ENCODE measurements around the gene PLA2G15. TPM values are rescaled to one million over a fixed set of nuclear protein-coding genes. Genes with fewer than 3 reads are reported as not detected.

Gene PLA2G15
- total and polyA plus RNA-seq, 5 donors from 2014 or later, result 7.5 to 10.3 (median 9.4) TPM

- Histone ChIP-seq H3K27ac (ENCODE audit: insufficient read depth, low read length, poor library complexity, severe bottlenecking) (peak overlapping the region; percentile 82), H3K4me3 (ENCODE audit: low read depth, low read length) (peak overlapping the region; percentile 73), H3K9me3 (ENCODE audit: control insufficient read depth in 2 of 2, low read length in 2 of 2) (no peaks in the 10 kb centered on the region), H3K27me3 (ENCODE audit: control insufficient read depth, insufficient read depth, low read length) (no peaks in the 10 kb centered on the region), H3K4me1 (ENCODE audit: control insufficient read depth, insufficient read depth, low read length, poor library complexity, severe bottlenecking) (peaks cover 84% of the 10 kb centered on the region), H3K36me3 (ENCODE audit: control insufficient read depth, insufficient read depth, low read length) (peaks cover 14% of the 10 kb centered on the region)
- H3K27ac Mint-ChIP-seq, result peak overlapping the region; percentile 93 to 98 (median 98)
- no peaks in the 10 kb centered on the region for H3K27me3 Mint-ChIP-seq
- peak overlapping the region; percentile 77 to 87 (median 81) for H3K4me3 Mint-ChIP-seq
- peak; percentile 33 to 80 (median 69) for DNase-seq
- H3K9me3 Mint-ChIP-seq, result no peaks in the 10 kb centered on the region
- H3K36me3 Mint-ChIP-seq, result peaks cover 38% of the 10 kb centered on the region
- peak; percentile 86 for ATAC-seq (ENCODE audit: low read depth in 2 of 2)
- peaks cover 28 to 78% (median 53%) of the 10 kb centered on the region in 4 donors for H3K4me1 Mint-ChIP-seq
Observed at GRCh38 chr16:68275611-68276191, 30.5 kb downstream of the PLA2G15 start.

- Histone ChIP-seq H3K27me3 (ENCODE audit: control insufficient read depth, insufficient read depth, low read length) (no peaks in the 10 kb centered on the region), H3K4me1 (ENCODE audit: control insufficient read depth, insufficient read depth, low read length, poor library complexity, severe bottlenecking) (peaks cover 84% of the 10 kb centered on the region), H3K27ac (ENCODE audit: insufficient read depth, low read length, poor library complexity, severe bottlenecking) (peak overlapping the region; percentile 82), H3K36me3 (ENCODE audit: control insufficient read depth, insufficient read depth, low read length) (peaks cover 16% of the 10 kb centered on the region), H3K9me3 (ENCODE audit: control insufficient read depth in 2 of 2, low read length in 2 of 2) (no peaks in the 10 kb centered on the region), H3K4me3 (ENCODE audit: low read depth, low read length) (peak overlapping the region; percentile 73)
- Mint-ChIP-seq H3K36me3 (peaks cover 39% of the 10 kb centered on the region), H3K27me3 (no peaks in the 10 kb centered on the region), H3K9me3 (no peaks in the 10 kb centered on the region), H3K27ac (peak overlapping the region; percentile 93 to 98 (median 98)), H3K4me3 (peak overlapping the region; percentile 77 to 87 (median 81)), H3K4me1 (peaks cover 29 to 78% (median 52%) of the 10 kb centered on the region in 4 donors)
- DNase-seq, result no peak
- ATAC-seq (ENCODE audit: low read depth in 2 of 2), result no peak
Observed at GRCh38 chr16:68276223-68276622, 31.1 kb downstream of the PLA2G15 start.

GRCh38 chr16:68279726-68280558, 34.8 kb downstream of the PLA2G15 start:
- peaks cover 48% of the 10 kb centered on the region for H3K36me3 Mint-ChIP-seq
- Histone ChIP-seq H3K27ac (ENCODE audit: insufficient read depth, low read length, poor library complexity, severe bottlenecking) (peak overlapping the region; percentile 58), H3K9me3 (ENCODE audit: control insufficient read depth in 2 of 2, low read length in 2 of 2) (no peaks in the 10 kb centered on the region), H3K4me3 (ENCODE audit: low read depth, low read length) (no peak overlapping the region), H3K4me1 (ENCODE audit: control insufficient read depth, insufficient read depth, low read length, poor library complexity, severe bottlenecking) (peaks cover 83% of the 10 kb centered on the region), H3K27me3 (ENCODE audit: control insufficient read depth, insufficient read depth, low read length) (no peaks in the 10 kb centered on the region), H3K36me3 (ENCODE audit: control insufficient read depth, insufficient read depth, low read length) (peaks cover 12% of the 10 kb centered on the region)
- ATAC-seq (ENCODE audit: low read depth in 2 of 2), result no peak
- H3K4me1 Mint-ChIP-seq, result peaks cover 31 to 79% (median 57%) of the 10 kb centered on the region in 4 donors
- peak overlapping the region in 3 of 4 donors; percentile 52 to 70 (median 52) for H3K4me3 Mint-ChIP-seq
- DNase-seq, result no peak
- H3K27ac Mint-ChIP-seq, result peak overlapping the region; percentile 90 to 97 (median 92)
- no peaks in the 10 kb centered on the region for H3K27me3 Mint-ChIP-seq
- H3K9me3 Mint-ChIP-seq, result no peaks in the 10 kb centered on the region

- no peaks in the 10 kb centered on the region for H3K9me3 Mint-ChIP-seq
- DNase-seq, result peak in 2 of 3 donors; percentile 37 to 49
- ATAC-seq (ENCODE audit: low read depth in 2 of 2), result no peak
Observed at GRCh38 chr16:68281368-68282063, 36.3 kb downstream of the PLA2G15 start.

GRCh38 chr16:68282064-68282452, 36.9 kb downstream of the PLA2G15 start:
- H3K27ac ChIP-seq (ENCODE audit: insufficient read depth, low read length, poor library complexity, severe bottlenecking), result peak overlapping the region; percentile 58
- no peak for ATAC-seq (ENCODE audit: low read depth in 2 of 2)
- H3K27me3 ChIP-seq (ENCODE audit: control insufficient read depth, insufficient read depth, low read length), result no peaks in the 10 kb centered on the region
- Mint-ChIP-seq H3K36me3 (peaks cover 45% of the 10 kb centered on the region), H3K27me3 (no peaks in the 10 kb centered on the region), H3K9me3 (no peaks in the 10 kb centered on the region), H3K4me3 (peak overlapping the region in 3 of 4 donors; percentile 74 to 85 (median 76)), H3K27ac (peak overlapping the region; percentile 89 to 95 (median 92)), H3K4me1 (peaks cover 21 to 79% (median 59%) of the 10 kb centered on the region in 4 donors)
- peak overlapping the region; percentile 54 for H3K4me3 ChIP-seq (ENCODE audit: low read depth, low read length)
- H3K36me3 ChIP-seq (ENCODE audit: control insufficient read depth, insufficient read depth, low read length), result peaks cover 11% of the 10 kb centered on the region
- H3K4me1 ChIP-seq (ENCODE audit: control insufficient read depth, insufficient read depth, low read length, poor library complexity, severe bottlenecking), result peaks cover 83% of the 10 kb centered on the region
- H3K9me3 ChIP-seq (ENCODE audit: control insufficient read depth in 2 of 2, low read length in 2 of 2), result no peaks in the 10 kb centered on the region
- DNase-seq, result no peak

More at GRCh38 chr16:68281368-68282063, 36.3 kb downstream of the PLA2G15 start:
- Histone ChIP-seq H3K9me3 (ENCODE audit: control insufficient read depth in 2 of 2, low read length in 2 of 2) (no peaks in the 10 kb centered on the region), H3K27me3 (ENCODE audit: control insufficient read depth, insufficient read depth, low read length) (no peaks in the 10 kb centered on the region), H3K27ac (ENCODE audit: insufficient read depth, low read length, poor library complexity, severe bottlenecking) (peak overlapping the region; percentile 58), H3K4me3 (ENCODE audit: low read depth, low read length) (peak overlapping the region; percentile 54), H3K4me1 (ENCODE audit: control insufficient read depth, insufficient read depth, low read length, poor library complexity, severe bottlenecking) (peaks cover 83% of the 10 kb centered on the region), H3K36me3 (ENCODE audit: control insufficient read depth, insufficient read depth, low read length) (peaks cover 11% of the 10 kb centered on the region)
- Mint-ChIP-seq H3K4me1 (peaks cover 21 to 79% (median 58%) of the 10 kb centered on the region in 4 donors), H3K4me3 (peak overlapping the region; percentile 74 to 85 (median 78)), H3K27ac (peak overlapping the region; percentile 89 to 95 (median 92)), H3K36me3 (peaks cover 43% of the 10 kb centered on the region), H3K27me3 (no peaks in the 10 kb centered on the region)

GRCh38 chr16:68283346-68283745, 38.2 kb downstream of the PLA2G15 start:
- DNase-seq, result no peak

More at GRCh38 chr16:68283346-68283745, 38.2 kb downstream of the PLA2G15 start:
- H3K4me3 Mint-ChIP-seq, result peak overlapping the region; percentile 77 to 93 (median 86)
- Histone ChIP-seq H3K9me3 (ENCODE audit: control insufficient read depth in 2 of 2, low read length in 2 of 2) (no peaks in the 10 kb centered on the region), H3K27me3 (ENCODE audit: control insufficient read depth, insufficient read depth, low read length) (no peaks in the 10 kb centered on the region), H3K4me3 (ENCODE audit: low read depth, low read length) (peak overlapping the region; percentile 82), H3K36me3 (ENCODE audit: control insufficient read depth, insufficient read depth, low read length) (peaks cover 19% of the 10 kb centered on the region), H3K27ac (ENCODE audit: insufficient read depth, low read length, poor library complexity, severe bottlenecking) (peak overlapping the region; percentile 74), H3K4me1 (ENCODE audit: control insufficient read depth, insufficient read depth, low read length, poor library complexity, severe bottlenecking) (peaks cover 91% of the 10 kb centered on the region)
- H3K9me3 Mint-ChIP-seq, result no peaks in the 10 kb centered on the region
- no peak for ATAC-seq (ENCODE audit: low read depth in 2 of 2)
- peaks cover 56% of the 10 kb centered on the region for H3K36me3 Mint-ChIP-seq
- peak overlapping the region; percentile 86 to 92 (median 89) for H3K27ac Mint-ChIP-seq
- H3K4me1 Mint-ChIP-seq, result peaks cover 28 to 91% (median 72%) of the 10 kb centered on the region in 4 donors
- H3K27me3 Mint-ChIP-seq, result no peaks in the 10 kb centered on the region

All from CD4-positive, CD25-positive, alpha-beta regulatory T cell (primary cell).